Nephron (organoid): ENCODE data around the gene ENTPD8.

Experiments
- H3K27ac Mint-ChIP-seq, 3 experiments: 2 replicates each; pipeline ENCODE4 v1.8.0; 2020; ENCODE audit warnings: mixed read lengths in 3 of 3, mild to moderate bottlenecking in 2 of 3, moderate library complexity in 1 of 3
- H3K27me3 Mint-ChIP-seq: 2 replicates; pipeline ENCODE4 v1.8.0; 2021; ENCODE audit warnings: low read depth, mild to moderate bottlenecking, moderate library complexity, mixed read lengths
- H3K36me3 Mint-ChIP-seq: 2 replicates; pipeline ENCODE4 v1.8.0; 2020; ENCODE audit warnings: low read depth, mixed read lengths
- H3K4me1 Mint-ChIP-seq: 2 replicates; pipeline ENCODE4 v1.8.0; 2020; ENCODE audit warnings: mixed read lengths
- H3K4me3 Mint-ChIP-seq, 3 experiments: 2 replicates each; pipeline ENCODE4 v1.8.0; 2020; ENCODE audit warnings: mild to moderate bottlenecking in 3 of 3, mixed read lengths in 3 of 3, moderate library complexity in 2 of 3
- H3K9me3 Mint-ChIP-seq: 2 replicates; pipeline ENCODE4 v1.8.0; 2020; ENCODE audit warnings: mixed read lengths
- CTCF ChIP-seq, 3 experiments: fragments of 200-600 bp; sonication (generic); IDR thresholded peaks; one replicate each; pipeline ENCODE4 v1.5.0; 2021; ENCODE audit warnings: antibody characterized with exemption in 3 of 3; ENCODE audit not compliant: unreplicated experiment in 3 of 3

ENTPD8 gene

GRCh38 chr9:137406876-137407589, 34.1 kb downstream of the ENTPD8 start:
- peak; percentile 79 to 95 (median 84) for TF ChIP-seq CTCF (IDR thresholded peaks at IDR 0.05; ENCODE audit: unreplicated experiment in 3 of 3)
- H3K27ac Mint-ChIP-seq: no peak overlapping the region
- H3K36me3 Mint-ChIP-seq: peaks cover 8% of the 10 kb centered on the region
- no peak overlapping the region for H3K4me3 Mint-ChIP-seq
- H3K4me1 Mint-ChIP-seq: peaks cover 17% of the 10 kb centered on the region
- H3K27me3 Mint-ChIP-seq: no peaks in the 10 kb centered on the region
- peaks cover 6% of the 10 kb centered on the region for H3K9me3 Mint-ChIP-seq

GRCh38 chr9:137406085-137406760, 34.9 kb downstream of the ENTPD8 start:
- Mint-ChIP-seq H3K4me1 (peaks cover 17% of the 10 kb centered on the region), H3K27ac (no peak overlapping the region)
- TF ChIP-seq CTCF (IDR thresholded peaks at IDR 0.05; ENCODE audit: unreplicated experiment in 3 of 3): no peak

GRCh38 chr9:137405677-137406081, 35.5 kb downstream of the ENTPD8 start:
- no peak for TF ChIP-seq CTCF (IDR thresholded peaks at IDR 0.05; ENCODE audit: unreplicated experiment in 3 of 3)
- Mint-ChIP-seq H3K27ac (no peak overlapping the region), H3K27me3 (no peaks in the 10 kb centered on the region), H3K4me3 (peak overlapping the region in 2 of 3 experiments; percentile 23 to 70), H3K36me3 (peaks cover 9% of the 10 kb centered on the region), H3K9me3 (peaks cover 6% of the 10 kb centered on the region), H3K4me1 (peaks cover 17% of the 10 kb centered on the region)

More at GRCh38 chr9:137406085-137406760, 34.9 kb downstream of the ENTPD8 start:
- H3K4me3 Mint-ChIP-seq: peak overlapping the region in 2 of 3 experiments; percentile 14 to 70
- peaks cover 6% of the 10 kb centered on the region for H3K9me3 Mint-ChIP-seq
- no peaks in the 10 kb centered on the region for H3K27me3 Mint-ChIP-seq
- peaks cover 9% of the 10 kb centered on the region for H3K36me3 Mint-ChIP-seq

- no peak for TF ChIP-seq CTCF (IDR thresholded peaks at IDR 0.05; ENCODE audit: unreplicated experiment in 3 of 3)
- Mint-ChIP-seq H3K27ac (no peak overlapping the region), H3K27me3 (no peaks in the 10 kb centered on the region), H3K4me3 (no peak overlapping the region), H3K36me3 (peaks cover 13% of the 10 kb centered on the region), H3K4me1 (peaks cover 17% of the 10 kb centered on the region), H3K9me3 (peaks cover 10% of the 10 kb centered on the region)
These were observed 36.1 kb downstream of the ENTPD8 start for GRCh38 chr9:137404961-137405567.

GRCh38 chr9:137403269-137403668, 37.9 kb downstream of the ENTPD8 start:
- H3K36me3 Mint-ChIP-seq: peaks cover 20% of the 10 kb centered on the region

More at GRCh38 chr9:137403269-137403668, 37.9 kb downstream of the ENTPD8 start:
- no peaks in the 10 kb centered on the region for H3K27me3 Mint-ChIP-seq
- H3K4me3 Mint-ChIP-seq: no peak overlapping the region
- TF ChIP-seq CTCF (IDR thresholded peaks at IDR 0.05; ENCODE audit: unreplicated experiment in 3 of 3): no peak
- H3K9me3 Mint-ChIP-seq: peaks cover 13% of the 10 kb centered on the region
- H3K27ac Mint-ChIP-seq: no peak overlapping the region
- H3K4me1 Mint-ChIP-seq: peaks cover 13% of the 10 kb centered on the region
